GM03348 (cell line): ENCODE data around the gene DPYSL4.
"Not testable (repeated sequence)": the region's sequence is repeated elsewhere in the genome, so short reads cannot be mapped to it uniquely, and the experiment has no call there.

Source experiments
- DNase-seq: peaks from one replicate; pipeline ENCODE4 v3.0.0; 2012; ENCODE audit warnings: low spot score

DPYSL4 gene

GRCh38 chr10:132207536-132208461 is 21.1 kb downstream of the DPYSL4 start:
- no peak for DNase-seq

DNA sequence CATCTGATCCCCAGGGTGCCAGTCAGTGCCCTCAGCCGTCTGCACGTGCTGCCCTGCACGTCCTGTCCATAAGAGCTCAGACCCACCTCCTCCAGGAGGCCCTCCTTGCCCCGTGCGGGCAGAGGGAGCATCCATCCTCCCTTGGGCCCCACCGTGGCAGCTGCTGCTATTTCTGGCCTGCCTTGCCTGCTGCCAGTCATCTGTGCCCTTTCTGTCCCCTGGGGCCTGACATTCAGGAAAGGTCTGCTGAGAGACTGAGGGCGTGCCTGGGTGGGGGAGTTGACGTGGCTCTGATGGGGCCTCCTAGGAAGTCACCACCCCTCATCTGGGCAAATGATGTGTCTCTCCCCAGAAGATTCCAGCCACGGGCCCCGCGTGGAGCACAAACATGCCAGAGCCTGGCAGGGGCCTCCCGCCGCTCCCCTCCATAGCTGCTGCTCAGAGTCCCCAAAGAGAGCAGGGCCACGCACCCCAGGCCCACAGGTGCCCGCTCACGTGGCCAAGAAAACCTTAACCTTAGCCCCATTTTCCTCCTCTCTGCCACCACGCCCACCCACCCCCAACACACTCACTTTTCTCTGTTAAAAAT is 21.8 kb downstream of the DPYSL4 start:
- no peak for DNase-seq

DNA sequence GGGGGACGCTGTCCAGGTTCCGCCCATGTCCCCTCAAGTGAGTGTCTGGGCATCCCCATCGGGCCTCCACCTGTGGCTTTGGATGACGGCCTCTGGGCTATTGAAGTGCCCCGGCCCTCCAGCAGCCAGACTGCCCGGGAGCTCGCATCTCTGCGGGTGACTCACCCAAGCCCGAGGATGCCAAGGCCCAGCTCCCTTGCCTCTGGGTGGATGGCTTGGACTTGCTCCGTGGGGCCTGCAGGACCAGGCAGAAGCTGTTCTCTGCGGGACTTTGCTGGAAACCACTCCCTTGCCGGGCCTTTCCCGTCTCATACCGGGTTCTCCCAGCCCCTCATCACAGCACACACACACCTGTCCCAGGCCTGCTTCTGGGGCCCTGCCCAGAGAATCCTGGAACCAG is 22.4 kb downstream of the DPYSL4 start:
- peak; percentile 77 for DNase-seq

GRCh38 chr10:132209978-132210530 is 23.3 kb downstream of the DPYSL4 start:
- no peak for DNase-seq

- no peak for DNase-seq
Observed at GRCh38 chr10:132210766-132211165, 24.0 kb downstream of the DPYSL4 start.

DNA sequence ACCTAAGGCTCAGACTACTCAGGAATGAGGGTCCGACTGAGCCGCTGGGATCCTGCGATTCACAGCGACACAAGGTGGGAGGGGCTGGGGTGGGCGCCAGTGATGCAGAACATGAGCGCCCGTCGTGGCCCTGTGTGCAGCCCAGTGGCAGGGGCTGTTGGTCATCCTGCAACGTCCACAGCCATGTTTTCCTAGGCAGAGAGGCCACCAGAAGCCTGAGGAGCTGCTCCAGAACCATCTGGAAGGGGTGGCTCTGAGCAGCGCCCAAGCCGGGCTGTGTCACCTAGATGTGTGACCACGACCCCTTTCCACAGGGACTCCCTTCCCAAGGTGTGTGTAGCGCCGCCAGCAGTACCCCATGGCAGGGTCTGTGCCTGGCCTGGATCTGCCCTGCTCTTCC is 24.5 kb downstream of the DPYSL4 start:
- DNase-seq = no peak

GRCh38 chr10:132212816-132213215 is 26.1 kb downstream of the DPYSL4 start:
- DNase-seq = no peak

- DNase-seq = no peak
Observed at GRCh38 chr10:132213917-132214316, 27.2 kb downstream of the DPYSL4 start.

DNA sequence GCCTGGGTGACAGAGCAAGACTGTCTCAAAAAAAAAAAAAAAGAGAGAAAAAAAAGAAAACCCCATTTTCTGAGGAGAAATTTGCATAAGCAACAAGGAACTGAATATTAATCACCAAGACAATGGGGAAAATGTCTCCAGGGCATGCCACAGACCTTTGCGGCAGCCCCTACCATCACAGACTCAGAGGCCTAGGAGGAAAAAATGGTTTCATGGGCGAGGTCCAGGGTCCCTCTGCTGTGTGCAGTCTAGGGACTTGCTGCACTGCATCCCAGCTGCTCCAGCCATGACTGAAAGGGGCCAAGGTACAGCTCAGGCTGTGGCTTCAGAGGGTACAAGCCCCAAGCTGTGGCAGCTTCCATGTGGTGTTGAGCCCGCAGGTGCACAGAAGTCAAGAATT is 29.7 kb downstream of the DPYSL4 start:
- DNase-seq = not testable (repeated sequence)

DNA sequence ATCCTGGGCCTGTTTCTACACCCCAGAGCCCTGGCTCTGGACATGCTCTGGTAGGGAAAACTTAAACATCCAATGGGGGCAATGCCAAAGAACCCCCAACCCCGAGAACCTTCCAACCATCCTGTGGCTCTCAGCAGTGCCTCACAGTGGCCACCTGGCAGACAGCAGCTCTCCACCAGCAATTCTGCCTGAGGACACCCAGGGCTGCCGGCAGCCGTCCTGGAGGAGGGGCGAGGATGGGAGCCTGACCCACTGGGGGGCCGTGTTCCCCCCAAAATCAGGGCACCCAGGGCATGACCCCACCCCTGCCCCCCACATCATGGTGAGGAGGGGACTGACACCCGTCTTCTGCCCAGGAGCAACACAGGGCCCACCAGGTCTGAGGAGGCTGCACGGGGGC is 32.7 kb downstream of the DPYSL4 start:
- DNase-seq = no peak

DNA sequence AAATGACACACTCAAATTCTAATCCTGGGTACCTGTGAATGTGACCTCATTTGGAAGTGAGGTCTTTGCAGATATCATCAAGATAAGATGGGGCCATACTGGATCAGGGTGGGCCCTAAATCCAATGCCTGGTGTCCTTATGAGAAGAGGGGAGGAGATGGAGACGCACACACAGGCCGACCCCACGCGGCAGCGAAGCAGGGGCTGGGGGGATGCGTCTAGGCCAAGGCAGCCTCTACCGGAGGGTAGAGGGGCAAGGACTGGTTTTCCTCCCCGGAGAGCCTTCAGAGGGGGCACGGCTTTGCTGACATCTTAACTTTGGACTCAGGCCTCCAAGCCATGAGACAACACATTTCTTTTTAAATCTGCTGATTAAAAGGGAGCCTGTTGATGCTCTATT is 33.3 kb downstream of the DPYSL4 start:
- no peak for DNase-seq

DNA sequence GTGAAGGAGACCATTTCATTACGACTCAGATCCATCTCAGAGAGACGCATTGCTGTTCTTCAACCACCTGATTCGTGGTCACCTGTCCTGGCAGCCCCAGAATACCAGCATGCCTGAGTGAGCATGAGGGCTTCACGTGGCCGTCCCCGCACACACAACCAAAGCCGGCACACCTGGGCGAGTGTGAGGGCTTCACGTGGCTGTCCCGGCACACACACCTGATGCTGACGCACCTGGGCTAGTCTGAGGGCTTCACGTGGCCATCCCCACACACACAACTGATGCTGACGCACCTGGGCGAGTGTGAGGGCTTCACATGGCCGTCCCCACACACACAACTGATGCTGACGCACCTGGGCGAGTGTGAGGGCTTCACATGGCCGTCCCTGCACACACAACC is 34.2 kb downstream of the DPYSL4 start:
- not testable (repeated sequence) for DNase-seq

GRCh38 chr10:132222726-132223125 is 36.0 kb downstream of the DPYSL4 start:
- no peak for DNase-seq

- DNase-seq = peak; percentile 95
Observed at GRCh38 chr10:132223156-132223590, 36.4 kb downstream of the DPYSL4 start.

GRCh38 chr10:132223611-132224342 is 37.0 kb downstream of the DPYSL4 start:
- no peak for DNase-seq

GRCh38 chr10:132224343-132225072 is 37.8 kb downstream of the DPYSL4 start:
- no peak for DNase-seq

DNA sequence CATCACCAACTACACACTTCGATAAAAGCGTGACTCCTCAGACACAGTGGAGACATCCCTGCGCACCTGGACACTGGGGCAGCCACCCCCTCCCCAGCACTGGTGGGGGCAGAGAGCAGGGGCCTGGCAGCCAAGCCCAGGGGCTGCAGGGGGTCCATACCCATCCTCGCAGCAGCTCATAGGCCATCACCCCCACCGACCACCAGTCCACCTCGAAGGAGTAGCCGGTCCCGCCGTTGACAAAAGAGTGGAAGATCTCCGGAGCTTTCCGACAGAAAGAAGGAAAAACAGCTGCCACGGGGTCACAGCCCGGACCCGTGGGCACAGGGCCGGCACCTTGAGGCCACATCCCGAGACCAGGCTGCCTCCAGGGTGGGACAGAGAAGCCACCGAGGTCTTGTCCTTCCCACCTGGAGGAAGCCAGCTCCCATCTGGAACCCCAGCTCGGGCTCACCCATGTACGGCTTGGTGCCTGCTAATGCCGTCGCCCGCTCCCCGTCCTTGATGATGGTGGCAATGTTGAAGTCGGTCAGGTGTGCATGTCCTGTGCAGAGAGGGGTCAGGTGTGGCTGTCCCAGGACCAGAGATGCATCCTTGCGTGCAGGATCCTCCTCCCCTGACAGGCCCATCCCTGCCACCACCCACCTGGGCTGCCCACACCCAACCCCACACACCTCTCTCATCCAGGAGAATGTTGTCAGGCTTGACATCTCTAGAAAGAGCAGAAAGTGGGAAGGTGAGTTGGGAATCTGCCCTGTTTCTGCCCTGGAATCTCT is 38.5 kb downstream of the DPYSL4 start:
- DNase-seq = no peak

- DNase-seq = no peak
Observed at GRCh38 chr10:132225849-132226205, 39.1 kb downstream of the DPYSL4 start.

DNA sequence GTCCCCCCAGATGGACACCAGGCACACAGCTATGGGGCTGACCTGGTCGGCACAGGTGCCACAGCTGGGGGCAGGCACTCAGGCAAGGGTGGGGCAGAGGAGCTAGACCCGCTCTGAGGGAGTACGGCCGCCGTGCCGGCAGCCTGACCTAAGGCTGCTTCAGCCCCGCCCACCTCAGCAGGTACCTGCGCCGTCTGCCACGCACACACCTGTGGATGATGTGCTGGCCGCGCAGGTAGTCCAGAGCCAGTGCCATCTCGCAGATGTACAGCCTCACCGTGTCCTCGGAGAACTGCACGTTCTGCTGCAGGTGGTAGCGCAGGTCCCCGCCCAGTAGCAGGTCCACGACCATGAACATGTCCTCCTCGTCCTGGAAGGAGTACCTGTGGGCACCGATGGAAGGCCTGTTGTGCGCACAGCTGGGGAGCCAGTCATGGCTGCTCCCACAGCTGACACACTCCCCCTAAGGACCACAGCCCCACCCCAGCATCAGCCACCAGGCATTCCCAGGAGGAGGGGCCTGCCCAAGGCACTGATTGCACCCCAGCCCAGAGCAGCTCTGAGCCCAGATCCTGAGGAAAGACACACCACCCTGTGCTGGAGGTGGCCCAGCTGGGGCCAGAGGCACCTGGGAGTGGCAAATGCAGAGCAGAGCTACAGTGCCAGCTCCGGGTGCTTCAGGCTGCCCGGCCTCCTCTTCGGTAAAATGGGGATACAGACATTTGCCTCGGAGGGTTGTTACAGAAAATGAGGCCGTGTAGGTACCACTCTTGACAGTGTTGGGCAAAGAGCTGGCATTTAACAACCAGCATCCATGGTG is 40.0 kb downstream of the DPYSL4 start:
- DNase-seq = no peak

- no peak for DNase-seq
Observed at GRCh38 chr10:132227851-132228390, 41.2 kb downstream of the DPYSL4 start.
